AG04449 (cell line): ENCODE measurements around the gene ALDH9A1.

Experiments used
- CTCF ChIA-PET: fragments of 350-600 bp; formaldehyde crosslinking; extraction: SDS; loops from one replicate; lab custom pipeline; 2021; ENCODE audit warnings: antibody characterized with exemption; lab: Yijun Ruan, JAX
- POLR2A ChIA-PET: fragments of 400-600, 350-600 bp; formaldehyde crosslinking; extraction: SDS; loops from one replicate; lab custom pipeline; 2020; ENCODE audit warnings: antibody characterized with exemption, inconsistent platforms; lab: Yijun Ruan, JAX
- DNase-seq: peaks from one replicate; pipeline ENCODE4 v3.0.0-alpha.2; 2010; ENCODE audit warnings: low read depth, low spot score
- H3K4me3 ChIP-seq: 2 replicates; pipeline ENCODE4 v1.5.1; 2011; ENCODE audit warnings: low read depth, mild to moderate bottlenecking, control low read depth, low read length
- TF ChIP-seq, protein P1 (sequence below): IDR thresholded peaks from one replicate; pipeline ENCODE4 v1.5.1; 2011; ENCODE audit warnings: mild to moderate bottlenecking, moderate library complexity, low read length, control low read depth, inconsistent platforms; ENCODE audit not compliant: insufficient read depth; ENCODE audit errors: missing control alignments

The ALDH9A1 gene

DNA sequence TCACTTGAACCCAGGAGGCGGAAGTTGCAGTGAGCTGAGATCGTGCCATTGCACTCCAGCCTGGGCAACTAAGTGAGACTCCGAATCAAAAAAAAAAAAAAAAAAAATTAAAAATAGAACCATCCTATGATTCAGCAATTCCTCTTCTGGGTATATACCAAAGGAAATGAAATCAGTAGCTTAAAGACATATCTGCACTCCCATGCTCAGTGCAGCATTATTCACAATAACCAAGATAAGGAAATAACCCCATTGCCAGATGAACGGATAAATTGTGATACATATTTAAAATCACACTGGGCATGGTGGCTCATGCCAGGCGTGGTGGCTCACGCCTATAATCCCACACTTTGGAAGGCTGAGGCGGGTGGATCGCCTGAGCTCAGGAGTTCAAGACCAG lies 23.8 kb downstream of the ALDH9A1 start:
- no peak overlapping the region for H3K4me3 ChIP-seq
- CTCF ChIA-PET = interaction anchor here (0.9 to 2.0 kb wide), 3 partner anchors 12 to 250 kb away, joined by 3 to 6 read pairs (median 4); no protein-coding TSS in a partner anchor
- no peak for DNase-seq
- TF ChIP-seq, protein P1, sequence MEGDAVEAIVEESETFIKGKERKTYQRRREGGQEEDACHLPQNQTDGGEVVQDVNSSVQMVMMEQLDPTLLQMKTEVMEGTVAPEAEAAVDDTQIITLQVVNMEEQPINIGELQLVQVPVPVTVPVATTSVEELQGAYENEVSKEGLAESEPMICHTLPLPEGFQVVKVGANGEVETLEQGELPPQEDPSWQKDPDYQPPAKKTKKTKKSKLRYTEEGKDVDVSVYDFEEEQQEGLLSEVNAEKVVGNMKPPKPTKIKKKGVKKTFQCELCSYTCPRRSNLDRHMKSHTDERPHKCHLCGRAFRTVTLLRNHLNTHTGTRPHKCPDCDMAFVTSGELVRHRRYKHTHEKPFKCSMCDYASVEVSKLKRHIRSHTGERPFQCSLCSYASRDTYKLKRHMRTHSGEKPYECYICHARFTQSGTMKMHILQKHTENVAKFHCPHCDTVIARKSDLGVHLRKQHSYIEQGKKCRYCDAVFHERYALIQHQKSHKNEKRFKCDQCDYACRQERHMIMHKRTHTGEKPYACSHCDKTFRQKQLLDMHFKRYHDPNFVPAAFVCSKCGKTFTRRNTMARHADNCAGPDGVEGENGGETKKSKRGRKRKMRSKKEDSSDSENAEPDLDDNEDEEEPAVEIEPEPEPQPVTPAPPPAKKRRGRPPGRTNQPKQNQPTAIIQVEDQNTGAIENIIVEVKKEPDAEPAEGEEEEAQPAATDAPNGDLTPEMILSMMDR = no peak
- POLR2A ChIA-PET = interaction anchor here (0.6 to 0.7 kb wide), 2 partner anchors 22 to 23 kb away, joined by 3 read pairs; no protein-coding TSS in a partner anchor

GRCh38 chr1:165671526-165671925 lies 26.8 kb downstream of the ALDH9A1 start:
- CTCF ChIA-PET = no interaction called here

GRCh38 chr1:165668184-165668583 lies 30.2 kb downstream of the ALDH9A1 start:
- TF ChIP-seq, protein P1 = no peak
- ChIA-PET POLR2A (no interaction called here), CTCF (interaction anchor here (1.6 kb wide), 2 partner anchors 10 to 66 kb away, joined by 4 to 6 read pairs; no protein-coding TSS in a partner anchor)
- DNase-seq = no peak
- no peak overlapping the region for H3K4me3 ChIP-seq

More at GRCh38 chr1:165671526-165671925, 26.8 kb downstream of the ALDH9A1 start:
- no peak for DNase-seq
- no peak overlapping the region for H3K4me3 ChIP-seq
- TF ChIP-seq, protein P1 = no peak
- POLR2A ChIA-PET = no interaction called here

DNA sequence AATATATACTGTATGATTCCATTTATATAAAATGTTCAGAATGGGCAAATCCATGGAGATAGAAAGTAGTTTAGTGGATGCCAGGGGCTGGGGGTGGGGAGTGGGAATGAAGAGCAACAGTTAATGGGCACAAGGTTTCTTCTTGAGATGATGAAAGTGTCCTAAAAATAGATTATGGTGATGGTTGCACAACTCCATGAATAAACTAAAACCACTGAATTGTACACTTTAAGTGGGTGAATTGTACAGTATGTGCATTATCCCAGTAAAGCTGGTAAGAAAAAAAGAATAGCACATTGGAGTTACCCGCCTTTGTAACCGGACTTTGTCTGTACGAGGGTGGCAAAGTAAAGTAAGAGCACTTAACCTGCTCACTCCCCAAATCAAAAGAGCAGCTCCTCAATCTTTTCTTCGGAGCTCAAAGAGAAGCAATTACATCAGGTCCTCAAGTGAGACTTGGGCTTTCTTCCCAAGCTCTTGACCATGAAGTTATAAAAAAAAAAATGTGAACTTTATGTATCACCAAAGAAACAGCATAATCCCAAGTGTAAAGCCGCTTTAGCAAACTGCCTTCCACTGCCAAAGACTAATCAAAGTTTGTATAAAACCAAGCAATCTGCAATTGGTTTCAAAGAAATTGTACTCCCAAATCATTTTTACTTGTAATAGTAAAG lies 32.1 kb downstream of the ALDH9A1 start:
- TF ChIP-seq, protein P1 = no peak
- POLR2A ChIA-PET = no interaction called here
- no peak overlapping the region for H3K4me3 ChIP-seq
- CTCF ChIA-PET = interaction anchor here (1.0 to 1.6 kb wide), 3 partner anchors 18 to 65 kb away, joined by 3 to 6 read pairs (median 3); partner anchors contain the start of gene ALDH9A1
- peak; percentile 29 for DNase-seq

- ChIA-PET POLR2A (no interaction called here), CTCF (interaction anchor here (1.1 to 1.4 kb wide), 2 partner anchors 22 to 252 kb away, joined by 3 to 5 read pairs; no protein-coding TSS in a partner anchor)
- DNase-seq = no peak
- H3K4me3 ChIP-seq = no peak overlapping the region
- TF ChIP-seq, protein P1 = no peak
These were observed 36.2 kb downstream of the ALDH9A1 start for GRCh38 chr1:165662186-165662585.

DNA sequence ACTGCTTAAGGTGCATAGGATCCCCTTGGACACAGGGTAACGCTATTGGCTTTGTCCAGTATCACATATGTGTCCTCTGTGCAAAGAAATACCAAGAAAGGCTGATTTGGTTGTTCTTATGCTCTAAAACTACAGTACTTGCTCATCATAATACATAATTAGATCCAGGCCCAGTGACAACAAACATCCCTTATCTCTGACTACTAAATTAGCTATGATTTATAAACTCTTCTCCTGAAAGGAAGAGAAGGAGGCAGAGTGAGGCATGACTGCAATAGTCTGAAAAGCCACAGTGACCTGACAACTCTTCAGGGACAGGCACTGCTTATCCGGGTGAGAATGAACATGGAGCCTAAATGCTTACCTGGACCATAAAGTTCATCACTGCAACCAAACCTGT lies 36.7 kb downstream of the ALDH9A1 start:
- ChIA-PET CTCF (interaction anchor here (1.1 to 1.4 kb wide), 2 partner anchors 22 to 253 kb away, joined by 3 to 5 read pairs; no protein-coding TSS in a partner anchor), POLR2A (no interaction called here)
- TF ChIP-seq, protein P1 = no peak
- no peak overlapping the region for H3K4me3 ChIP-seq
- no peak for DNase-seq
